MM.1S (cell line): ENCODE data around the gene OR52K2.

Experiments used
- DNase-seq: peaks from one replicate; pipeline ENCODE4 v3.0.0-alpha.2; 2015
- H2AFZ ChIP-seq: fragments of 300-600 bp; sonication (generic); 2 replicates; pipeline ENCODE4 v1.6.0; 2016; ENCODE audit warnings: antibody characterized with exemption, low read length
- H3F3A ChIP-seq: fragments of 300-600 bp; sonication (generic); 2 replicates; pipeline ENCODE4 v1.6.1; 2016; ENCODE audit warnings: mild to moderate bottlenecking, antibody characterized with exemption, low read length, moderate library complexity, mixed read lengths; ENCODE audit not compliant: insufficient read depth
- H3K27ac ChIP-seq: fragments of 300-600 bp; sonication (generic); 2 replicates; pipeline ENCODE4 v1.5.1; 2016; ENCODE audit warnings: mild to moderate bottlenecking, low read length
- H3K27me3 ChIP-seq: fragments of 300-600 bp; sonication (generic); replicated peaks from 2 replicates; pipeline ENCODE4 v1.6.0; 2016; ENCODE audit warnings: low read length; ENCODE audit not compliant: insufficient read depth
- H3K36me3 ChIP-seq: fragments of 300-600 bp; sonication (generic); replicated peaks from 2 replicates; pipeline ENCODE4 v1.6.1; 2016; ENCODE audit warnings: mild to moderate bottlenecking, low read length, mixed read lengths; ENCODE audit not compliant: insufficient read depth
- H3K4me1 ChIP-seq: fragments of 300-600 bp; sonication (generic); 2 replicates; pipeline ENCODE4 v1.6.1; 2016; ENCODE audit warnings: low read length, mixed read lengths
- H3K4me2 ChIP-seq: fragments of 300-600 bp; sonication (generic); 2 replicates; pipeline ENCODE4 v1.6.0; 2016; ENCODE audit warnings: low read depth, low read length
- H3K4me3 ChIP-seq: fragments of 300-600 bp; sonication (generic); 2 replicates; pipeline ENCODE4 v1.5.1; 2016; ENCODE audit warnings: low read length, mixed read lengths
- H3K79me2 ChIP-seq: fragments of 300-600 bp; sonication (generic); 2 replicates; pipeline ENCODE4 v1.6.1; 2016; ENCODE audit warnings: mixed run types, low read length, mixed read lengths
- H3K9ac ChIP-seq: fragments of 300-600 bp; sonication (generic); 2 replicates; pipeline ENCODE4 v1.6.1; 2016; ENCODE audit warnings: low read length, mixed read lengths
- H3K9me2 ChIP-seq: fragments of 300-600 bp; sonication (generic); replicated peaks from 2 replicates; pipeline ENCODE4 v1.6.1; 2016; ENCODE audit warnings: mild to moderate bottlenecking, low read length, mixed read lengths; ENCODE audit not compliant: insufficient read depth
- H3K9me3 ChIP-seq: fragments of 300-600 bp; sonication (generic); replicated peaks from 2 replicates; pipeline ENCODE4 v1.6.1; 2016; ENCODE audit warnings: mild to moderate bottlenecking, low read length, mixed read lengths; ENCODE audit not compliant: insufficient read depth
- H4K20me1 ChIP-seq: fragments of 300-600 bp; sonication (generic); 2 replicates; pipeline ENCODE4 v1.6.1; 2016; ENCODE audit warnings: mild to moderate bottlenecking, low read length, moderate library complexity, mixed read lengths; ENCODE audit not compliant: insufficient read depth
- EZH2 ChIP-seq: fragments of 300-600 bp; sonication (generic); optimal IDR thresholded peaks from 2 replicates; pipeline ENCODE3; 2017; ENCODE audit warnings: low read depth, mild to moderate bottlenecking, antibody characterized with exemption, low read length, mixed read lengths
- EZH2phosphoT487 ChIP-seq: fragments of 300-600 bp; sonication (generic); IDR thresholded peaks from 2 replicates; pipeline ENCODE4 v1.6.1; 2018; ENCODE audit warnings: antibody characterized with exemption, low read length
- TF ChIP-seq, protein P1 (sequence below): fragments of 300-600 bp; sonication (generic); IDR thresholded peaks from 2 replicates; pipeline ENCODE4 v1.5.1; 2016; ENCODE audit warnings: antibody characterized with exemption, low read length, mixed read lengths

The OR52K2 gene

DNA sequence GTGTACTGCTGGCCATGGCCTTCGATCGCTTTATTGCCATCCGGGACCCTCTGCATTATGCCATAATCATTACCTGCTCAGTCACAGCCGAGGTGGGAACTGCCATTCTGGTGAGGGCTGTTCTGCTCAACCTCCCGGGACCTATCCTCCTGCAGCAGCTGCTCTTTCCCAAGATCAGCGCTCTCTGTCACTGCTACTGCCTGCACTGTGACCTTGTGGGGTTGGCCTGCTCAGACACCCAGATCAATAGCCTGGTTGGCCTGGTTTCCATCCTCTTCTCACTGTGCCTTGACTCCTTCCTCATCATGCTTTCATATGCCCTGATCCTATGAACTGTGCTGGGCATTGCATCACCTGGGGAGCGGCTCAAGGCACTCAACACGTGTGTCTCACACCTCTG is 30.7 kb upstream of the OR52K2 start:
- Histone ChIP-seq H3K4me2 (no peak overlapping the region), H2AFZ (no peak overlapping the region), H3K4me3 (no peak overlapping the region), H3F3A (no peaks in the 10 kb centered on the region), H4K20me1 (no peaks in the 10 kb centered on the region), H3K4me1 (no peaks in the 10 kb centered on the region), H3K79me2 (no peaks in the 10 kb centered on the region), H3K9ac (no peak overlapping the region), H3K9me3 (no peaks in the 10 kb centered on the region), H3K9me2 (no peaks in the 10 kb centered on the region), H3K36me3 (no peaks in the 10 kb centered on the region), H3K27ac (no peak overlapping the region), H3K27me3 (no peaks in the 10 kb centered on the region)
- TF ChIP-seq, protein P1, sequence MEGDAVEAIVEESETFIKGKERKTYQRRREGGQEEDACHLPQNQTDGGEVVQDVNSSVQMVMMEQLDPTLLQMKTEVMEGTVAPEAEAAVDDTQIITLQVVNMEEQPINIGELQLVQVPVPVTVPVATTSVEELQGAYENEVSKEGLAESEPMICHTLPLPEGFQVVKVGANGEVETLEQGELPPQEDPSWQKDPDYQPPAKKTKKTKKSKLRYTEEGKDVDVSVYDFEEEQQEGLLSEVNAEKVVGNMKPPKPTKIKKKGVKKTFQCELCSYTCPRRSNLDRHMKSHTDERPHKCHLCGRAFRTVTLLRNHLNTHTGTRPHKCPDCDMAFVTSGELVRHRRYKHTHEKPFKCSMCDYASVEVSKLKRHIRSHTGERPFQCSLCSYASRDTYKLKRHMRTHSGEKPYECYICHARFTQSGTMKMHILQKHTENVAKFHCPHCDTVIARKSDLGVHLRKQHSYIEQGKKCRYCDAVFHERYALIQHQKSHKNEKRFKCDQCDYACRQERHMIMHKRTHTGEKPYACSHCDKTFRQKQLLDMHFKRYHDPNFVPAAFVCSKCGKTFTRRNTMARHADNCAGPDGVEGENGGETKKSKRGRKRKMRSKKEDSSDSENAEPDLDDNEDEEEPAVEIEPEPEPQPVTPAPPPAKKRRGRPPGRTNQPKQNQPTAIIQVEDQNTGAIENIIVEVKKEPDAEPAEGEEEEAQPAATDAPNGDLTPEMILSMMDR = no peak
- TF ChIP-seq EZH2phosphoT487 (no peak), EZH2 (no peak)
- no peak for DNase-seq

DNA sequence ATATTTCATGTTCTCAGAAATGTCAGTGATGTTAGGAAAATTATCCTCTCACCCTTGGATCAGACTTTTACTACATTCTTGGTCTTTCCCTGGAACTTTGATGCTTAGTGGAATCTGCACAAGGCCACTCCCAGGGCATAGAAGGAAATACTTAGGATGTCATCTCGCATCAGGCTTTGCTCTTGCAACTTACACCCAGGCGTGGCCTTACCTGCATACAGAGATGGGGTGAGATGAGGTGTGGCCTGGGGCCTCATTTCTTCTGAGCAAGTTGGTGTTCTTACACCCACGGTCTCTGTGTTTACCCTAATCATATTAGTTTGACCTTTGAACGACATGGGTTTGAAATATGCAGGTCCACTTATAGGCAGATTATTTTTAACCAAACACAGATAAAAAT is 19.0 kb upstream of the OR52K2 start:
- H3F3A ChIP-seq = no peaks in the 10 kb centered on the region
- H3K9me2 ChIP-seq = no peaks in the 10 kb centered on the region
- no peak overlapping the region for H3K27ac ChIP-seq
- H3K4me3 ChIP-seq = no peak overlapping the region
- H2AFZ ChIP-seq = no peak overlapping the region
- no peak for DNase-seq
- no peaks in the 10 kb centered on the region for H3K9me3 ChIP-seq
- TF ChIP-seq EZH2 = no peak
- TF ChIP-seq, protein P1 = no peak
- no peak for TF ChIP-seq EZH2phosphoT487
- H3K79me2 ChIP-seq = no peaks in the 10 kb centered on the region
- no peaks in the 10 kb centered on the region for H3K4me1 ChIP-seq
- H3K4me2 ChIP-seq = no peak overlapping the region
- H3K36me3 ChIP-seq = no peaks in the 10 kb centered on the region
- no peak overlapping the region for H3K9ac ChIP-seq
- no peaks in the 10 kb centered on the region for H3K27me3 ChIP-seq
- H4K20me1 ChIP-seq = no peaks in the 10 kb centered on the region

DNA sequence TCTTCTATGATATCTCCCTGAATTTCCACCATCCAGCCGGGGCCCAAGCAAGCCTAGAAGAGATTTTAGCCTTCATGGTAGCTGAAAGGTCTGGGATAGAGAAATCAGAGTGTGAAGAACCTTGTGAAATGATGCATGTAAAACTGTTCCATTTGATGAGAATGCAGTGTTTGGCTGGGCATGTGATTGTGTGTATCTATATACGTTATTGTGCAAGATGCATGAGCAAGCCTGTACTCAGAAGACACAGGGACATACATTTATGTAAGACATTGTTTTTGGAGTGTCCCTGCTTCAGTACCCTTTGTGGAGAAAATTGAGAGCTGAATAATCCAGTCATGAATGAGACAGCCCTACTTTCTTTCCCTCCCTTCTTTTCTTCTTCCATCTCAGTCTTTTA is 15.2 kb upstream of the OR52K2 start:
- Histone ChIP-seq H3K4me1 (no peaks in the 10 kb centered on the region), H3K27me3 (no peaks in the 10 kb centered on the region), H3K27ac (no peak overlapping the region), H3F3A (no peaks in the 10 kb centered on the region), H3K4me2 (no peak overlapping the region), H3K9me3 (no peaks in the 10 kb centered on the region), H3K9ac (no peak overlapping the region), H3K79me2 (no peaks in the 10 kb centered on the region), H2AFZ (no peak overlapping the region), H3K4me3 (no peak overlapping the region), H3K9me2 (no peaks in the 10 kb centered on the region), H4K20me1 (no peaks in the 10 kb centered on the region), H3K36me3 (no peaks in the 10 kb centered on the region)
- TF ChIP-seq EZH2 (no peak), EZH2phosphoT487 (no peak)
- TF ChIP-seq, protein P1 = no peak
- no peak for DNase-seq

DNA sequence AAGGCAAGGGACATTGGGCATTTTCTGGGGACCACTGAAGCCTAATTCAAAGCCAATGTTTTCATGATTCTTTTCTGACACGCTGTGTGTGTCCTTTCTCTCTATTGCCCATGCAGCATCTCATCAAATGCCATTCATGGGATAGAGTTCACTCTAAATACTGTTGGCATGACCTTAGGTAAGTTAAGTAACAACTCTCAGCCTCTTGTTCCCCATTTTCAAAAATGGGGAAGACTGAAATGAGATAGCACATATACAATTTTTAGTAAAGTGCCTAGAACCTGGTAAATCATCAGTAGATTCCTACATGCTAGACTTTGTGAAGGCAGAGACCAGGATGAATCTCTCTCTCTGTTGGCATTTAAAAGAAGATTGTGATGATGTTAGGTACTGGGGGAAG is 12.7 kb upstream of the OR52K2 start:
- Histone ChIP-seq H3K79me2 (no peaks in the 10 kb centered on the region), H3K9ac (no peak overlapping the region), H3K27me3 (no peaks in the 10 kb centered on the region), H3K4me2 (no peak overlapping the region), H3K27ac (no peak overlapping the region), H3K9me3 (no peaks in the 10 kb centered on the region), H3K4me3 (no peak overlapping the region), H2AFZ (no peak overlapping the region), H3K4me1 (no peaks in the 10 kb centered on the region), H3F3A (no peaks in the 10 kb centered on the region), H3K9me2 (no peaks in the 10 kb centered on the region), H3K36me3 (no peaks in the 10 kb centered on the region), H4K20me1 (no peaks in the 10 kb centered on the region)
- no peak for DNase-seq
- TF ChIP-seq, protein P1 = no peak
- TF ChIP-seq EZH2phosphoT487 (no peak), EZH2 (no peak)
